Measurements from ENCODE around the gene CCDC122.
"Not testable (repeated sequence)": the region's sequence is repeated elsewhere in the genome, so short reads cannot be mapped to it uniquely, and the experiment has no call there.

The CCDC122 gene

DNA sequence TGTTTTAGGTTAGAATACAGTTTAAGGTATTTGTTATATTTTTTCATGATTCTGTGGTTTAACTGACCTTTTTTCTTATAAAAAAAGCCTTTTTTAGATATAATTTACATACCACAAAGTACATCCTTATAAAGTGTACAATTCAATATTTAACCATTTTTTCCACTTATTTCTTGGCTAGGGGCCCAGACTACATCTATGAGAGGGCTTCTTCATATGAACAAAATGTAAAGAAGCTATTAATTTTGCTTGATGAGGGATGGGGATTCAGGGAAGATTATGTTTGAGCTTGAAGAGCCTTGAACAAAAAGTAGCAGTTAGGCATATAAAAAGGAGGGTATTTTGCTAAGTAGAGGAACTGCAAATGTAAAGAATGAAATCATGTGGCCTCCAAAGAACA is 2.2 kb downstream of the CCDC122 start:
- DNase-seq (ENCODE audit: low read depth in 2 of 3, low spot score in 2 of 3), result no peak

DNA sequence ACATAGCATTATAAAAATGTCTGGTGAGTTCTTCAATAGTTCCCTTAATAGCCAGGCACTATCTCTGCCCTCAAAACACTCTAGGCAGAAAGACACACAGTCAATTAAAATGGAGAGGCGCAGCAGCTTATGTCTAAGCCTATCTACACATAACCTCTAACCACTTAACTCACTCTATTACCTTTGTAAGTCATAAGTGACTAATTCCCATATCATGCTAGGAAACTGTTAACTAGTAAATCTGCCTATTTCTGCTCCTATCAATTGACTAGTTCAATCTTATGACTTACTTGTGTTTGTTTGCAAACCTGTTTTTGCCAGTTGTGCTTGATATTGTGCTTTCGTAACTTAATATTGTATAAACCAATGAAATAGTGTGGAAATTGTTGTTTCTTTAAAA is 3.2 kb downstream of the CCDC122 start:
- no peak for DNase-seq (ENCODE audit: low read depth in 2 of 3, low spot score in 2 of 3)

DNA sequence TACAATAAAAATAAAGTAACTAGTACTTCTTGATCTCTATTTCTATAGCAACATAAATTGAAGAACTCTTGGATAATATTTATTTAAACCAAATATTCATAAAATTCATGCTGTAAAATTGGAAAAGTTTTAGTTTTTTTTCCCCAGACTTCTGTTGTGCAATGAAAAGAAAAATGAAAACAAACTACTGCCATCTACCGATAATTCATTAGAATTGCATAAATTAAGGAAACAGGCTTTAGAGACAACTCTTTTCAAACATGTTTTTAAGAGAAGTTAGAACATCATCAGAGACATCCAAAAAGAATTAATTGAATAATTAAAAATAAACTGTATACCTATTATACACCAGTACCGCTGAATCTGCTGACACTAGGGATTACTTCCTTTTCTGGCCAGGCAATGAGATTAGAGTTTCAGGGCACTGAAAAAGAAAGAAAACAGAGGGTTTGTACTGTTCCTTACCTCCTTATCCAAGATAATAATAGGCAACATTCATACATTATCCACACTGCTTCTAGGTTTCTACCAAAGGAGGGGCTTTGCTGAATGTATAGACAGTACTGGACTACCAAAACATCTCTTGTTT is 4.9 kb downstream of the CCDC122 start:
- DNase-seq (ENCODE audit: low read depth in 2 of 3, low spot score in 2 of 3), result no peak

DNA sequence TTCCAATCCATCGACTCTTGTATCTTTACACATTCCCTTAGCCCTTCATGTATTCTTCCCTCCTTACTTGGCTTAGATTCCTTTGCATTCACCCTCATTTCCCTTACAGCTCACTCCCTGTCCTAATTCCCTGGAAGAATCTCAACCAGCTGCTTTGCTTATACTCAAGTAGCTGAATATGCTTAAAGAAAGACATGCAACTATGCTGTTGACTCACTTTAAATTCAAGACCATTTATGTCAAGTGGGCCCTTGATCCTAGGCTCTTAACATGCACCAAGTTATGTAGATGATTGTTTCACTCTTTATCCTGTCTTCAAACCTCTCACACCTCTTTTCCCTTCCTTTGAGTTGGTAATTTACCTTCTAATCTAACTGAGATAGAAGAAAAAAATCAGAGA is 7.4 kb downstream of the CCDC122 start:
- DNase-seq (ENCODE audit: low read depth in 2 of 3, low spot score in 2 of 3), result no peak

DNA sequence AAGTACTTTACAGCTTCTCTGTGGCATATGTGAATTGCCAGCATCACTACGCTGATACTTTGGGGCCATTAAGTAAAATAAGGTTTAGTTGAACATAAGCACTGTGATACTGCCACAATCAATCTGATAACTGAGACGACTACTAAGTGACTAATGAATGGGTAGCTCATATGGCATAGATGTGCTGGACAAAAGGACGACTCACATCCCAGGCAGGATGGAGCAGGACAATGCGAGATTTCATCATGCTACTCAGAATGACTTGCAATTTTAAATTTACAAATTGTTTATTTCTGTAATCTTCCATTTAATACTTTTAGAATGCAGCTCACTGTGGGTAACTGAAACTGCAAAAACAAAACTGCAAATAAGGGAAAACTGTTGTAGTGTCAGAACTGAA is 13.6 kb downstream of the CCDC122 start:
- no peak for DNase-seq (ENCODE audit: low read depth in 2 of 3, low spot score in 2 of 3)

DNA sequence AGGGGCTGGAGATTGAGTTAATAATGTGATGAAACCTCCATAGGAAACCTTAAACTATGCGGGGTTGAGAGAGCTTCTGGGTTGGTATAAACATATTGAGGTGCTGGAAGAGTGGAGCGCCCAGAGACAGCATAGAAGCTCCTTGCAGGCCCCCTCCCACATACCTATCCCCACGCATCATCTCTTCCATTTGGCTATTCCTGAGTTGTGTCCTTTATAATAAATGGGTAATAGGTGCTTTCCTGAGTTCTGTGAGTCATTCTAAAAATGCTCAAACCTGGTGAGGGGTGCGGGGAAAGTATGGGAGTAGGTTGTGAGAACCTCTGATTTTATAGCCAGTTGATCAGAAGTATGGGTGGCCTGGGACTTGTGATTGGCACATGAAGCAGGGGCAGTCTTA is 14.6 kb downstream of the CCDC122 start:
- no peak for DNase-seq (ENCODE audit: low read depth in 2 of 3, low spot score in 2 of 3)

DNA sequence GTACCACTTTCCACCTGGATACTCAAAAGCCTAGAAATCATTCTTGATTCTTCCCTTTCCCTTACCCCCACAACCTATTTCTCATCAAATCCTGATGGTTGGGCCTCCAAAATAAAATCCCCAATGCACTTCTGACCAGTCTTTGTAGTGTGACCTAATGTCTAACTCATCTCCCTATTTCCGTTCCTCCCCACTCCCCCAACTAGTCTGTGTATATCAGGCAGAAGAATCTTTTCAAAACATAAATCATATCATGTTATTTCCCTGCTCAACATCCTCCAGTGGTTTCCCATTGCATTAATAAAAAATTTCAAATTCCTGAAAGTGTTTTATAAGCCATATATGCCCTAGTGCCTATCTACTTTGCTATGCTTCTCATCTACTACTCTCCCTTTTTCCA is 17.7 kb downstream of the CCDC122 start:
- DNase-seq (ENCODE audit: low read depth in 2 of 3, low spot score in 2 of 3), result no peak

DNA sequence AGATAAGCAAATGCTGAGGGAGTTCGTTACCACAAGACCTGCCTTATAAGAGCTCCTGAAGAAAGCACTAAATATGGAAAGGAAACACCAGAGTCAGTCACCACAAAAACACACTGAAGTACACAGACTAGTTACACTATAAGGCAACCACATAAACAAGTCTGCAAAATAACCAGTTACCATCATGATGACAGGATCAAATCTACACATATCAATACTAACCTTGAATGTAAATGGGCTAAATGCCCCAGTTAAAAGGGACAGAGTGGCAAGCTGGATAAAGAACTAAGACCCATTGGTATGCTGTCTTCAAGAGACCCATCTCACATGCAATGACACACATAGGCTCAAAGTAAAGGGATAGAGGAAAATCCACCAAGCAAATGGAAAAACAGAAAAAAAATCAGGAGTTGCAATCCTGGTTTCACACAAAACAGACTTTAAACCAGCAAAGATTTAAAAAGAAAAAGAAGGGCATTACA is 26.6 kb downstream of the CCDC122 start:
- no peak for DNase-seq (ENCODE audit: low read depth in 2 of 3, low spot score in 2 of 3)

DNA sequence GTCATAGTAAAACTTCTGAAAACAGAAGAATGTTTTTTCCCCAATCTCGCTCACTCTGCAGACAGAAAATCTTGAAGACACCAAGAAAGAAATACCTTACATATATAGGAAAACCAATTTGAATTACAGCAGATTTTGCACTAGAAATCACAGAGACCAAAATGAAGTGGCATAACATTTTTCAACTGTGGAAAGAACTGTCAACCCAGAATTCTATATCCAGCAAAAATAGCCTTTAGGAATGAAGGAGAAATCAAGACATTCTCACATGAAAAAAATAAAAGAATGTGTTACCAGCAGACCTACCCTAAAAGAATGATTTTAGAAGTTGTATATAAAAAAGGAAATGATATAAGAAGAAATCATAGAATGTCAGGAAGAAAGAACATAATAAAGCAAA is 28.7 kb downstream of the CCDC122 start:
- DNase-seq (ENCODE audit: low read depth in 2 of 3, low spot score in 2 of 3), result no peak

DNA sequence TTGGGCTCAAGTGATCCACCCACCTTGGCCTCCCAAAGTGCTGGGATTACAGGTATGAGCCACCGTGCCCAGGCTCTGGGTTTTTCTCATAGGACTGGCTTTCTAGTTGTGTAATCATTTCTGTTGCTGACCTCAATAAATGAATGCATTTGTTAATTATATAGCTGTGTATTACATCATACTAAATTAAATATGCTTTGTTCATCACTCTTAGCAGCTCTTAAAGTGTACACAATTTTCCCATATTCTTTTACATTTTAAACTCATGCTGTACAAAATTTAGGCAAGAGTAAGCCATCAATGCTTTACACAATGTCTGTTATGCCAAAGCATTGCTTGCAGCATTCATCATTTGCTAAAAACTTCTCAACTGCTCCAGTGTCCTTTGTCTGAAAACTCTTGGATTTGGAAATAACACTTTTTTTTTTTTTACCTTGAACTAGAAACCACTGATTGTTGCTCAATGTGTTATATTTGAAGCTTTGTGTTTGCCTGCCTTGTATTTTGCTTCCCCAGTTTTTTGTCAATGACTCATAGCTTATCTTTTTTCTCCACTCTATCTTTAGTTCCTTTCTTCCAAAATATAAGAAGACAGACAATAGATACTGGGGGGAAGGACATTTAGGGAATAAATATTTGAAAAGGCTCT is 31.4 kb downstream of the CCDC122 start:
- no peak for DNase-seq (ENCODE audit: low read depth in 2 of 3, low spot score in 2 of 3)

DNA sequence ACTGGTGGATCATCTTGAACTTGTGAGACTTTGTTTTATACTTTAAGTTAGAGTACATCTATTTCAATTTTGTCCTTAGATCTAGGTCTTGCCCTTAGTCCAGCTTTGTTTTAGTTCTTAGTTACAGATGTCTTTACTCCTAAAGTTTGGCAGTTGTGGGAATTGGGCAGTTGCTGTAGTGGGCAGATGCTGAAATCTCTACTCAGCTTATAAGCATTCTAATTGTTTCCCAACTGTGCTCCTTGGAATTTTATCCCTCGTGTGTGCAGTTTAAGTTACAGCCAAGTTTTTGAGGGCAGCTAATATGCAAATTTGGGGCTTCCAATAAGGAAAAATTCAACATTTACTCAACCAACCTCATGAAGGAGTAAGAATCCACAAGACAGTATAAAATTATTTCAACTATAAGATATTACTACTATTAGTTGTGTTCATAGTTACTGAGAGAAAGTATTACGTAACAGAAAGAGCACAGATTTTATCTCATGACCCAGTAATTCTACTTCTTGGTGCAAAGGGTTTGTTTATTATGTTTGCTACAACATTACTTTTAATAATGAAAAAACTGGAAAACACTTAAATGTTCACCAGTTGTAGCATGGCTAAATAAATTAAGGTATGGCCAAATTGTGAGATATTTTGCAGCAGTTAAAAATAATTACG is 32.9 kb downstream of the CCDC122 start:
- DNase-seq (ENCODE audit: low read depth in 2 of 3, low spot score in 2 of 3), result no peak

DNA sequence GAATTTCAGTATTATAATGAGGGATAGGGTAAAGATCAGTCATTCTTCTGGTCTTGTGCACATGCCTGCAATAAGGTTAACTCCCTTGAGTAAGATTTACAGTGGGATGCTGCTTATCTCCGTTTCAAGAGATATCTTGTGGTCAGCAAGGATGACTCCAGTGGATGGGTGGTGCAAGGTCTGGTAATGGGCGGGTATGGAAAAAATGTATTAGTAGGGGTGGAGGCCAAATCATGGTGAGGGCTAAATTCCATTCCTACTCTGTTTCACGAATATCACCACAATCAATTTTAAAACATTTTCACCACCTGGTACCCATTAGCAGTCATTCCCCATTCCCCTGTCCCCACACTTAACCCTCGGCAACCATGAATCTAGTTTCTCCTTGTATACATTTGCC is 40.6 kb downstream of the CCDC122 start:
- no peak for DNase-seq (ENCODE audit: low read depth in 2 of 3, low spot score in 2 of 3)

DNA sequence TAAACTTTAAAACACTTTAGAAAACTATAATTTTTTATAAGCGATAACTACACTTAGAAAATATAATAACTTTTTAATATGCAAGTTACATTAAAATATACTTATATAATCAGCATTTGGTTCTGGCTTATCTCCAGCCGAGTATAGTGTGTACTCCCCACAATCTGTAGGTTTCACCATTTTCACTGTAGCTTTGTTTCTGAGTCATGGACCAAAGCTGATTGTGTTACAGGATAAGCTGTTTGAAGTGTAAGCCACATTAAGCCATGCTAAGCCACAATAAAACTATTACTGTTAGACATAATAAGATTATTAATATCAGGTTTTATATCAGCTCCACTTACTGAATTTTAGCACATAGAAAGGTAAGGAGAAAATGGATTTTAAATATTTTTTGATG is 43.8 kb downstream of the CCDC122 start:
- no peak for DNase-seq (ENCODE audit: low read depth in 2 of 3, low spot score in 2 of 3)

DNA sequence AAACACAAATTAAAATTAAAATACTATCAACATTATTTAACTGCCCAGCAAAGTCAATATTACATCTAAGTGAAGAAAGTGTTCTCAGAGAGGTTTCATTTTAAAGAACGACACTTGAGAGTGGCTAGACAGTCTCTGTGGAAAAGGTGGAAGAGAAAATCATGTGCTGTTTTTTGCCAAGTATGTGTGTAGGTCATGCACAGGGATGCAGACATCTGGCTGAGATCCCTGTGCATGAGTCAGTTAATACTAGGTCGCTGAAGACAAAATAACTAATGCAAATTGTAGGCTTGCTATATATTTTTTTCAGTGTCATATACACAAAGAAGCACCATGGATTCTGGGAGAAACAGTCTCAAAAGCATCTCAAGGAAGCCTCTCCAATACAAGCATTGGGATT is 48.5 kb downstream of the CCDC122 start:
- no peak for DNase-seq (ENCODE audit: low read depth in 2 of 3, low spot score in 2 of 3)

DNA sequence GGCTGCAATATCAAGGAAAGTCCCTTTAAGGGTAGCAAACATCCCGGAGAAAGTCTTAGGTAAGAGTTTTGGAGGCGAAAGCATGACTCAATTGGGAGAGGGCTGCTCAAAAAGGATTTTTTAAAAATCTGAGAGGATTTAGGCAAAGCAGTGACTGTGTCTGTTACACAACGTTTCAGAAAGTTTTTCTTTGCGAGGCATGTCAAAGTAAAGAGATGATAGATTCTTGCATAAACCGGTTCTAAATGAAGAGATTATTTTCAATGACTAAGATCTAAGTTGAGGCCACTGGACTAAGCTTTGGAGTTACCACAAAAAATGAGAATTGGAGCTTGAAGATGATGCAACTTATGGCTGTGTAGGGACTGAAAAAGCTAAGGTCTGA is 49.1 kb downstream of the CCDC122 start:
- no peak for DNase-seq (ENCODE audit: low read depth in 2 of 3, low spot score in 2 of 3)

DNA sequence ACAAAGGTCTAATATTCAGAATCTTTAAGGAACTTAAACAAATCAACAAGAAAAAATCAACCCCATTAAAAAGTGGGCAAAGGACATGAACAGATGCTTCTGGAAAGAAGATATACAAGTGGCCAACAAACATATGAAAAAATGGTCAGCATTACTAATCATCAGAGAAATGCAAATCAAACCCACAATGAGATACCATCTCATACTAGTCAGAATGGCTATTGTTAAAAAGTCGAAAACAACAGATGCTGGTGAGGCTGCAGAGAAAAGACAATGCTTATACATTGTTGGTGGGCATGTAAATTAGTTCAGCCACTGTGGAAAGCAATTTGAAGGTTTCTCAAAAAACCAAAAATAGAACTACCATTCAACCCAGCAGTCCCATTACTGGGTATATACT is 54.9 kb downstream of the CCDC122 start:
- not testable (repeated sequence) for DNase-seq (ENCODE audit: low read depth in 2 of 3, low spot score in 2 of 3)

DNA sequence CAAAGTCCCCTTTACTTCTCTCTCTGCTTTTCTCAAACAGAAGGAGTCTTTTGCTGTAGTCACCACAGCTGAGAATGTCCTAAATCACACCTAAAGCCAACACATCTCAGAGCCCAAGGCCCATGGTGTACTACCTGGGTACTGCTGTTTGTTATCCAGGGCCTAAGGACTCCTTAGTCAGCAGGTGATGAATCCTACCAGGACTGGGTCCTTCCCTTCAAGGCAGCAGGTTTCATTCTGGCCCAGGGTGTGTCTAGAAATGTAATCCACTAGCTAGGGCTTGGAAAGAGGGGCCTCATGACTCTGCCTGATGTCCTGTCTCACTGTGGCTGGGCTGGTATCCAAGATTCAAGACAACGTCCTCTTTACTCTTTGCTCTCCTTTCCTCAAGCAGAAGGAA is 56.6 kb downstream of the CCDC122 start:
- no peak for DNase-seq (ENCODE audit: low read depth in 2 of 3, low spot score in 2 of 3)

DNA sequence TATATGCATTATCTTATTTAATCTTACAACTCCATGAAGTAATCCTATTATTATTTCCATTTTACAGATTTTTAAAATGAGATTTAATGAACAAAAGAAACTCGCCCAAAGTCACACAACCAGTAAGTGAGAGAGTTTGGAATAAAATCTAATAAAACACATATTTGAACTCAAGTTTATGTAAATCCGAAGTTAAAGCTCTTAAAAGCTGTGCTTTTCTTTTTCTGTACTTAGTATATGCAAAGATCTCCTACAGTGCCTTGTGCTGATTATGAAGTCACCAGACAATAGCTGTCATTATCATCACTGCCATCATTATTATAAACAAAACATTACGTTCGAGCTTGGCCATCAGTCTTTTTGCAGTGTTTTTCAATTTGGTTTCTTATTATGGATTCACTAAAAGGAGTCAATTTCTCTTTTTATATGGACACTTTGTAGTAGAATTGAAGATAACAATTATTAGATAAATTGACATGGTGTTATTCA is 63.1 kb downstream of the CCDC122 start:
- DNase-seq (ENCODE audit: low read depth in 2 of 3, low spot score in 2 of 3), result no peak

DNA sequence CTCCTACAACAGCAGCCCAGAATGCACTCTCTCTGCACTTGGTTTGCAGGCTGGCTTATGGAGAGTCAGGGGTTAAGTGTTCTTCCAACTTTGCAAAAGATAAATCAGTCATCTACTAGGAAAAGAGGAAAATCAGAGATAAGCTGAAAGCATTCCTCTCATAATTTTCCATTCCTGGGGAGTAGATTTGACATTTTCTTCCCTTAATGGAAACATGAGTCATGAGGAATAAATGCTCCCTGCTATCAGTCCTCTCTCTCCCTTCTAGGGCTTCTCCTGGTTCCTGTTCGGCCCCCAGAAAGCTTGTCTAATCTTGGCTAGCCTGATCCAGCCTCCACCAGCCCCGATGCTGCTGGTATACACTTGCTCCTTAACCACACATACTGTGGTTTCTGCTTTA is 64.3 kb downstream of the CCDC122 start:
- DNase-seq (ENCODE audit: low read depth in 2 of 3, low spot score in 2 of 3), result no peak

DNA sequence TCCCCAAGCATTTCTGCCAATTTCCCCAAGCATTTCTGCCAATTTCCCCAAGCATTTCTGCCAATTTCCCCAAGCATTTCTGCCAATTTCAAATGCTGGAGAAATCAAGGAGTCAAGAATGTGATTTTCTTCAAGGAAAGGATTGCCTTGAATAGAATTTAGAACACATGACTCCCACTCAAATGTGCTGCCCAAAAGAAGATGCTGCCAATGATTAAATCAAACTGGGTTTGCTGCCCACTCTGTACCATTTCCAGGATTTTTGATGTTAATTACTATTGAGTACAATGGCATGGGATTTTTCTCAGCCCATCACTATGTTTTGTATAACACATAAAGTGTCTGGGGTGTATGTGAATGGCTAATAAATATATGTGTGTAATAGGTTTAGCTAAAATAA is 70.9 kb downstream of the CCDC122 start:
- DNase-seq (ENCODE audit: low read depth in 2 of 3, low spot score in 2 of 3), result no peak

DNA sequence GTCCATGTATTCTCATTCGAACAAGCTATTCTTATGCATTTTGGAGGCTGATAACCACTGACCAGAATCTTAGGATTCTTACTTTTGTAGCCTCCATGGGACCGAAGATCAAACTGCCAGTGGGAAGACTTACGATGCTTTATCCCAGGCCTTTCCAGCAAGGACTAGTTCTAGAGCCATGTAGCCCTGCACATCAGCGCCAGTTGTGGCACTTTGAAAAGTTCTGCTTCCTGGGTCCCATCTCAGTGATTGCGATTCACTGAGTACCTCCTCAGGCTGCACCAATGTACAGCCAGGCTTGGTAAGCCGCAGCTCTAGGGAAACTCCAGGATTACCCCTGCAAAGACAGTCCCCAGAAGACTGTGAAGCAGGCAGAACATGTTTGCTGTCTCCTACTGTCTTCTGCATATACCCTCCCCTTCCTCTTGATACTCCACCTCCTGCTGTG is 73.8 kb downstream of the CCDC122 start:
- no peak for DNase-seq (ENCODE audit: low read depth in 2 of 3, low spot score in 2 of 3)

DNA sequence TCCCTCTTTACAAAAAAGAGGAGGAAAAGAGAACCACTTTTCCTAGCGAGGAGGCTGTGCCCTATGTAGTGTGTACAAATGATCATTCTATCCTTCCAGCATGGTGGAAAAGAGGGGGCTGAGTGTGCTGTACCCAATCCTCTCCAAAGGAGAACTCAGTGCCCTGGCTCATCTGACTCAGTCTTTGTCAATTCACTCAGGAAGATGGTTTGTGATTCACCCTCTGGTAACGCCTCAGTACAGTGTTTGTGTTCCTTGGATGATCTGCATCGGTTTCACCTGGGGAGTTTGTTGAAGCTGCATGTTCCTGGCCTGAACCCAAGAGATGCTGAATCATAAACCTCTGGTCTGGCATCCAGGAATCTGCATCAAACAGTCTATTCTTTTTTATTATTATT is 74.5 kb downstream of the CCDC122 start:
- DNase-seq (ENCODE audit: low read depth in 2 of 3, low spot score in 2 of 3), result no peak
